Activated CD4-positive, alpha-beta T cell treated with anti-CD3 and anti-CD28 coated beads, Interleukin-2, amount 50 U/mL, for 24 hours (primary cell): ENCODE measurements around the gene TNS3.

Experiments
- DNase-seq, 2 donors: peaks; one replicate each; pipeline ENCODE4 v3.0.0-alpha.2; 2020; ENCODE audit warnings: low read depth in 1 of 2, low spot score in 1 of 2

The TNS3 gene

DNA sequence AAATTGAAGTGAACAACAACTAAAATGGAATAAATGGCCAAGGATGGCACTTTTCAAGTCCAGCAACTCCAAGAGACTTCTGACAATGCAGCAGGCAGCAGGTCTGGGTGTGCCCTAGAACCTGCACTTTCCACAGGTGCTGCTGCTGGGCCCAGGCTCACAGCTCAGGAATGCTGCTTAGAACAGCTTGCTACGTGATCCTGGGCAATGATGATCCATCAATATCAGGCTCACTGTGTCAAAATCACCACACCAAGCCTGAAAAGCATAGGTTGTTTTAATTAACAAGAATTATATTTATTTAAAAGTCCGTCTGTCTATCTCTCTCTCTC is 148.4 kb downstream of the TNS3 start:
- DNase-seq = no peak

DNA sequence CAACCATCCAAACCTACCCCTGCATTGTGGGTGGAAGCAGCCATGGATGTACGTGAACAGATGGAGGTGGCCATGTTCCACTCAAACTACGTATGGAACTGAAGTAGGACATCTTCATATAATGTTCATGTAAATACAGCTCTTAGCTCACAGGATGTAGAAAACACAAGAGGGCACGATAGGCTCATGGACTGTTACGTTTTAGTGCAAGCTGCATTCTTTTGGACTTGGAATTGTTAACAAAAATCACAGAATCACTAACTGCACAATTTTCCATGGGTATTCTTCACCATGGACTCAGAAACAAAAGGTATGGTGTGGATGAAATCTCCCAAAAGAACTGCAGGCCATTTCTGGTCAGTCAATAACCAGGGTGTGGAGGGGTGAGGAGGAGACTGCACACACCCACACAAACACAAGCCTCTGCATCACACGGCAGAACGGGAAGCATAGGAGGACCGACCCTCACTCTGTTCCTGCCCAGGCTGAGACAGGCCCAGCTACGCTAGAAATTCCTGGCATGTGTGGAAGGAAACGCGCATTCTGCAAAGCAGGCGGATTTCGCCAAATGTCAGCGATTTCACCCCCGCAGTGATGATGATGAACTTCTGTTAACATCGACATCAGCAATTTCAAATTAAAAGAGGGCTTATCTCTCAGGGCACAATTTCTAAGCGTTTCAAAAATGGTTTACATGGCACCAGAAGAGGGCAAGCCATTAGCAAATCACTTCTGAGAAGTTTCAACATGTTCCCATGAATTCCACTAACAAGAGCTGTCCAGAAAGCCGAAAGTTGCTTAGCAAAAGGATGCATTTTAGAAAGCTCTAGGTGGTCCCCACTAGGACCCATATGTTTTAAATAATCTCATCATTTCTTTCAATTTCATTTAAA is 149.0 kb downstream of the TNS3 start:
- DNase-seq = no peak

DNA sequence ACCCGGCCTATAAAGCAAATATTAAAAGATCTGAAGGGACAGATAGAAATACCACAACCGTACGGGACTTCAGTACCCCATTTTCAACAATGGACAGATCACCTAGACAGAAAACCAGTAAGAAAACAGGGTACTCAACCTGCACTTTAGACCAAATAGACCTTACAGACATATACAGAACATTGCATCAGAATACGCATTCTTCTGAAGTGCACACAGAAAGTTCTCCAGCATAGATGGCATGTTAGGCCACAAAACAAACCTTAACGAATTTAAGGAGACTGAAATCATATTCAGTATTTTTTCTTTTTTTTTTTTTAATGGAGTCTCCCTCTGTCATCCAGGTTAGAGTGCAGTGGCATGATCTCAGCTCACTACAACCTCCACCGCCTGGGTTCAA is 151.5 kb downstream of the TNS3 start:
- no peak for DNase-seq

GRCh38 chr7:47428768-47429472 is 153.0 kb downstream of the TNS3 start:
- no peak for DNase-seq

- no peak for DNase-seq
Observed at GRCh38 chr7:47428052-47428767, 153.7 kb downstream of the TNS3 start.

DNA sequence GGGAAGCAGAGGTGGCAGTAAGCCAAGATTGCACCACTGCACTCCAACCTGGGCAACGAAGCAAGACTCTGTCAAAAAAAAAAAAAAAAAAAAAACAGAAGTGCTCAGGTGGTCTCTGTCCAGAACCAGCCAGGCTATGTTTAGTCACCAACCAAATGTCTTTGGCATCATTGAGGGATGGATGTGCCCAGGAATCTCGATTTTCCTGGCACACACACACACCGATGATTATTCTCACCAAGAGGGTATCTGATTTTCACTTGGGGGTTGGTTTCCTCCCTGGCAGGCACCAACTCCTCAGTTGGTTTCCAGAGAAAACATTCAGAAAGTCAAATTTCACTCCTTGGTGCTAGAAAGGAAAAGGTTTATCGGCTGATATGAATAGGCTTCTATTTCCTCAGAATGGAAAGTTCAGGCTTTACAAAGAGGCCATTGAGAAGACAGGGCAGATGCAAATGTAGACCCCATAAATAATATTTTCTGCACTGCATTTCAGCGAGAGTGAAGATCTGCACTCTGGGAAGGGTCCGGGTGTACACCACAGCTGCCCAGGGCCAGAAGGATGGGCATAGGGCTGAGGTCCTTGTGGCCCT is 154.8 kb downstream of the TNS3 start:
- DNase-seq = no peak

DNA sequence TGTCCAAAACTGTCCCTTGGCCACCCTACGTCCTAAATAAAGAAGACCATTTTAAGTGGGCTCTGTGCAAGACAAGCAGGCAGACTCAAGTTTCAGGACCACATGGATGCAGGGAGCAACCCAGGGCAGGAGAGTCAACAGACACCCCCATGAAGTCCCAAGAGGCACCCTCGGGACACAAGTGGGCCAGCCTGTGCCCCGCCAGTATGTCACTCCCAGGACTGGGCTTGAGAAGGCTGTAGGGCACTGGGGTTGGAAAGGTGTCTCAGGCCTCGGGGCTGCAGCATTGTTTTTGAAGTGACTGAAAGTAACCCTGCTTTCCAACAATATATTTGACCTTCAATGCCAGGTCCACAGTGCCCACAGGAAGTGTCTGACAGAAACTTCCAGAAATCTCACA is 157.4 kb downstream of the TNS3 start:
- no peak for DNase-seq

GRCh38 chr7:47423196-47423595 is 158.7 kb downstream of the TNS3 start:
- DNase-seq = no peak

GRCh38 chr7:47422611-47423010 is 159.3 kb downstream of the TNS3 start:
- no peak for DNase-seq

DNA sequence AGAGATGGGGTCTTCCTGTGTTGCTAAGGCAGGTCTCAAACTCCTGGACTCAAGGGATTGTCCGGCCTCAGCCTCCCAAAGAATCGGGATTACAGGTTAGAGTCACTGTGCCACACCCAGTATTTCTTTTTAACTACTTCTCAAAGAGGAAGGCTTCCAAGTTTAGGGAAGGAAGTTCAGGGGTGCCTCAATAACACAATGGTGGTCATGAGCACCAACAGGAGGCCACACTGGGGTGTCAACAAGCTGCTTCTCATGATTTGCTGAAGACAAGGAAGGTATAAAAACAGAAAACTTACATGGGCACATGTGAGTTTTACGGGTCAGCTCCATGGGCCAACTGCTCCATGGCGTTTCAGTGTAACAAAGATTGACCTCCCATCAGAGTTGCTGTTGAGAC is 160.5 kb downstream of the TNS3 start:
- DNase-seq = no peak

GRCh38 chr7:47420122-47420780 is 161.7 kb downstream of the TNS3 start:
- no peak for DNase-seq

DNA sequence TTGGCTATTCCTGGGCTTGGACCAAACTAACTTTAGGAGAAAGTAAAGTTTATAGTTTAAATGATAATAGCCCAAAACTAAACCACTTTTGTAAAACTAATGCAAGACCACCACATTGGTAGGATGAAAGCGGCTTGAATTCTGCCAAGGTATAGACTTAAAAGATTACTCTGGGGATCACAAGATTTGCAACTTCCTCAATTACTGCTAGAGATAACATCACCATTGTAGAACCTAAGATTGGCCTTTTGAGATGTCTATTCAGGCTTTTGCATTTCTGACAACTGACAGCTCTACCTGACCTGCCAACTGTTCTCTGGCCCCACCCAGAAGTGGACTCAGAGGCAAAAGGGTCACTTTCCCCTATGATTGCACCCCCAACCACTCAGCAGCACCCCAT is 162.4 kb downstream of the TNS3 start:
- no peak for DNase-seq

- no peak for DNase-seq
Observed at GRCh38 chr7:47418601-47419309, 163.2 kb downstream of the TNS3 start.

- no peak for DNase-seq
Observed at GRCh38 chr7:47416492-47417480, 165.1 kb downstream of the TNS3 start.

DNA sequence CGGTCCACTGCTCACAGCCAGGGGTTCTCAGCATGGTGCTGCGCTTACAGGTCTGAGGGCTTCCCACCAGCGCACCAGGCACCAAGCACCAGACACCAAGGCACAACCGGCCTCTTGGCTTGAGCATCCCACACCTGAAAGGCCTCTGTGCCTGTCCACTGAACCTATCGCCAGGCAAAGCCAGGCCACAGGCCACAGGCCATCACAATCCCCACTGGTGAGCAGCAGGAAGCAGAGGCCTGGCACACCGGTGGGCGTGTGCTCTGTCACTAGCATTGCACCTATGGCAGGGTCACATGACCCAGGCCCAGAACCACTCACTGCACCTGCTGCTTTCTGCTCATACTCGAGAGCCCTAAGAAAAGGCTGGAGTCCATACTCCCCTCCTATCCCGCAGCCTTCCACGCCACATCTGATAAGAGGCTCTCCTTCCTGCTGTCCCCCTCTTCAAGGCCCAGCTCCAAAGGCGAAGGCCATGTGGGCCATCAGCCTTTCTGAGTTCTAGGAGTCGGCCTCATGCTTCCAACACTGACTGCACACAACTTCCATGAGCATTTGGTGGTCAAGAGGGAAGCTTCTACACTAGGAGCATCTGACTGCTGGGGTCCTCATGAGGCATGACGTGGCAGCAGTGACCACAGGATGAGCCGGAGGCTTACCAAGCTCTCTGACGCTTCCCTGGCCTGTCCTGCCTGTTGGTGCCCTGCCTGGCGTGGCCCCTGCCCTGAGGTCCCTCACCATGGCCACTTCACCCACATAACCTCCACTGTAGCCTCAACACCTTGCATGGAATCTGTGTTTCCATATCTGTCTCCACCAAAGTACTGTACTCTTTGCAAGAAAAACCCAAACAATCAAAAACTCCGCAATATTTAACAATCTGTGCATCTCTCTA is 166.3 kb downstream of the TNS3 start:
- no peak for DNase-seq

GRCh38 chr7:47414342-47415317 is 167.3 kb downstream of the TNS3 start:
- no peak for DNase-seq
